Fibroblast of skin of left quadriceps (primary cell): Measurements from ENCODE around the gene MAP2K5.

ENCODE experiments used
- DNase-seq, 2 experiments: peaks; one replicate each; pipeline ENCODE4 v3.0.0-alpha.2; 2013; ENCODE audit warnings: low read depth in 2 of 2

The MAP2K5 gene

GRCh38 chr15:67720556-67721175 is 178.2 kb downstream of the MAP2K5 start:
- DNase-seq: no peak

- DNase-seq: no peak
Measured at GRCh38 chr15:67722030-67722817, 179.7 kb downstream of the MAP2K5 start.

- no peak for DNase-seq
Measured at GRCh38 chr15:67723294-67724024, 181.0 kb downstream of the MAP2K5 start.

GRCh38 chr15:67724691-67725375 is 182.3 kb downstream of the MAP2K5 start:
- no peak for DNase-seq

GRCh38 chr15:67730135-67730534 is 187.6 kb downstream of the MAP2K5 start:
- DNase-seq: no peak

- no peak for DNase-seq
Measured at GRCh38 chr15:67731112-67731721, 188.7 kb downstream of the MAP2K5 start.

- no peak for DNase-seq
Measured at GRCh38 chr15:67732164-67732563, 189.7 kb downstream of the MAP2K5 start.

GRCh38 chr15:67732671-67733374 is 190.3 kb downstream of the MAP2K5 start:
- DNase-seq: no peak

- no peak for DNase-seq
Measured at GRCh38 chr15:67735896-67736295, 193.4 kb downstream of the MAP2K5 start.

GRCh38 chr15:67736810-67737209 is 194.3 kb downstream of the MAP2K5 start:
- DNase-seq: no peak

GRCh38 chr15:67738056-67738455 is 195.6 kb downstream of the MAP2K5 start:
- DNase-seq: no peak

- DNase-seq: no peak
Measured at GRCh38 chr15:67740405-67740804, 197.9 kb downstream of the MAP2K5 start.

- DNase-seq: no peak
Measured at GRCh38 chr15:67741308-67741707, 198.8 kb downstream of the MAP2K5 start.

- no peak for DNase-seq
Measured at GRCh38 chr15:67743558-67743957, 201.1 kb downstream of the MAP2K5 start.

GRCh38 chr15:67744331-67745072 is 202.0 kb downstream of the MAP2K5 start:
- DNase-seq: peak; percentile 27 to 34

GRCh38 chr15:67745073-67746006 is 202.8 kb downstream of the MAP2K5 start:
- DNase-seq: peak; percentile 23 to 27

- peak; percentile 49 to 54 for DNase-seq
Measured at GRCh38 chr15:67746022-67746421, 203.5 kb downstream of the MAP2K5 start.

- DNase-seq: no peak
Measured at GRCh38 chr15:67746450-67746849, 203.9 kb downstream of the MAP2K5 start.

GRCh38 chr15:67747921-67748320 is 205.4 kb downstream of the MAP2K5 start:
- DNase-seq: no peak
